DMS153 (cell line): ENCODE measurements around the gene ATOH7.
"Not testable (repeated sequence)": the region's sequence is repeated elsewhere in the genome, so short reads cannot be mapped to it uniquely, and the experiment has no call there.

ENCODE experiments used
- DNase-seq: peaks from one replicate; lab custom pipeline; 2025; lab: John Stamatoyannopoulos, UW

ATOH7 gene

GRCh38 chr10:68231817-68232251, at the start of gene ATOH7:
TSS of gene ATOH7 (minus strand) at chr10:68232113. CDS start at chr10:68231677, 436 bp downstream.
- no peak for DNase-seq

GRCh38 chr10:68280758-68281157, 48.8 kb upstream of the ATOH7 start:
- no peak for DNase-seq

- not testable (repeated sequence) for DNase-seq
These were observed 47.2 kb upstream of the ATOH7 start for GRCh38 chr10:68278906-68279753.

GRCh38 chr10:68277814-68278213, 45.9 kb upstream of the ATOH7 start:
- DNase-seq: not testable (repeated sequence)

GRCh38 chr10:68276224-68276623, 44.3 kb upstream of the ATOH7 start:
- no peak for DNase-seq

- no peak for DNase-seq
These were observed 43.8 kb upstream of the ATOH7 start for GRCh38 chr10:68275600-68276126.

GRCh38 chr10:68272833-68273232, 40.9 kb upstream of the ATOH7 start:
- no peak for DNase-seq

- DNase-seq: no peak
These were observed 39.4 kb upstream of the ATOH7 start for GRCh38 chr10:68271196-68271882.

GRCh38 chr10:68269562-68270290, 37.8 kb upstream of the ATOH7 start:
- no peak for DNase-seq

- no peak for DNase-seq
These were observed 29.4 kb upstream of the ATOH7 start for GRCh38 chr10:68261132-68261856.

GRCh38 chr10:68253346-68253745, 21.4 kb upstream of the ATOH7 start:
- DNase-seq: no peak

GRCh38 chr10:68251625-68252495, 19.9 kb upstream of the ATOH7 start:
- no peak for DNase-seq

- DNase-seq: no peak
These were observed 19.2 kb upstream of the ATOH7 start for GRCh38 chr10:68251151-68251550.

- DNase-seq: no peak
These were observed 17.4 kb upstream of the ATOH7 start for GRCh38 chr10:68249297-68249696.

GRCh38 chr10:68247931-68248330, 16.0 kb upstream of the ATOH7 start:
- no peak for DNase-seq

GRCh38 chr10:68246397-68246796, 14.5 kb upstream of the ATOH7 start:
- not testable (repeated sequence) for DNase-seq

- DNase-seq: no peak
These were observed 10.1 kb upstream of the ATOH7 start for GRCh38 chr10:68242051-68242450.

GRCh38 chr10:68239596-68240150, 7.8 kb upstream of the ATOH7 start:
- DNase-seq: no peak

- no peak for DNase-seq
These were observed 7.2 kb upstream of the ATOH7 start for GRCh38 chr10:68239069-68239468.

GRCh38 chr10:68238371-68238770, 6.5 kb upstream of the ATOH7 start:
- DNase-seq: no peak
